GM12865 (cell line): ENCODE data around the gene KLHL40.

ENCODE experiments used
- DNase-seq: peaks from one replicate; pipeline ENCODE4 v3.0.0; 2010; ENCODE audit warnings: low read depth
- H3K4me3 ChIP-seq: 2 replicates; pipeline ENCODE4 v1.5.1; 2011; ENCODE audit warnings: mild to moderate bottlenecking, low read depth, low read length, control low read depth
- CTCF ChIP-seq: IDR thresholded peaks from 2 replicates; pipeline ENCODE4 v1.5.1; 2011; ENCODE audit warnings: low read length, control low read depth, low read depth, inconsistent platforms; ENCODE audit not compliant: insufficient read depth; ENCODE audit errors: missing control alignments

The KLHL40 gene

GRCh38 chr3:42690766-42691680 is 5.7 kb downstream of the KLHL40 start:
- H3K4me3 ChIP-seq = no peak overlapping the region
- no peak for DNase-seq
- TF ChIP-seq CTCF = no peak

- H3K4me3 ChIP-seq = no peak overlapping the region
- no peak for DNase-seq
- no peak for TF ChIP-seq CTCF
These were observed 6.7 kb downstream of the KLHL40 start for GRCh38 chr3:42691816-42692666.

GRCh38 chr3:42692667-42693529 is 7.6 kb downstream of the KLHL40 start:
- DNase-seq = no peak
- H3K4me3 ChIP-seq = no peak overlapping the region
- TF ChIP-seq CTCF = no peak

- no peak for DNase-seq
- H3K4me3 ChIP-seq = no peak overlapping the region
- TF ChIP-seq CTCF = no peak
These were observed 8.2 kb downstream of the KLHL40 start for GRCh38 chr3:42693530-42693930.

- DNase-seq = no peak
- no peak for TF ChIP-seq CTCF
- no peak overlapping the region for H3K4me3 ChIP-seq
These were observed 9.0 kb downstream of the KLHL40 start for GRCh38 chr3:42694366-42694765.
